Mononuclear cell (primary cell): ENCODE measurements around the gene SELENOI. TPM values are rescaled to one million over a fixed set of nuclear protein-coding genes. Genes with fewer than 3 reads are reported as not detected.
"Not testable (repeated sequence)": the region's sequence is repeated elsewhere in the genome, so short reads cannot be mapped to it uniquely, and the experiment has no call there.

Experiments used
- H3K27me3 ChIP-seq: 2 replicates; pipeline ENCODE4 v1.6.0; 2011; ENCODE audit warnings: low read length, control low read depth; ENCODE audit not compliant: insufficient read depth
- H3K4me1 ChIP-seq: 2 replicates; pipeline ENCODE4 v1.5.1; 2011; ENCODE audit warnings: mild to moderate bottlenecking, low read length, control low read depth; ENCODE audit not compliant: insufficient read depth
- H3K4me3 ChIP-seq: 2 replicates; pipeline ENCODE4 v1.5.1; 2011; ENCODE audit warnings: mild to moderate bottlenecking, low read length, moderate library complexity
- H3K9me3 ChIP-seq: 2 replicates; pipeline ENCODE4 v1.5.1; 2011; ENCODE audit warnings: low read depth, mild to moderate bottlenecking, control low read depth, low read length
- total RNA-seq: library from RNA; depleted of rRNA; stranded (reverse); fragments of >200 nt; gene quantifications from one replicate; pipeline ENCODE4 v1.2.3, GENCODE V29; 2012

Gene SELENOI
- total RNA-seq, 1 donor, result 27.3 TPM

DNA sequence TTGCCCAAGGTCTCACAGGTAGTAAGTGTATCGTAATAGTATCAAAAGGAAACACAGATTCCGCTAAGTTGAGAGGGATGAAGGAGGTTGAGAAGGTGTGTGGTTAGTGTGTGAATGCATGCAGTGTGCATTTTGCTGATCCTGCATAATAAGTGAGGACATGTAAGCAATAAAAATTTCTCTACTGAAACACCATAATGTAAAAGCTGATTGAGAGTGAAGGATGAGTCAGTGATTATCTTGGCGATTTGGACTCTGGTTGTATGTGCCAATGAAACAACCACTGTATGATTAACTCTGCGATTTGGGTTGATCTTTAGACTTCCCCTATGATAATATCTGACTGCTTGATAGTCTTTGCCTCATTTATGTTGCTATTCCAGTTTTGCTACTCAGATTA is 17.4 kb downstream of the SELENOI start:
- H3K27me3 ChIP-seq, result no peaks in the 10 kb centered on the region
- no peak overlapping the region for H3K4me3 ChIP-seq
- no peaks in the 10 kb centered on the region for H3K9me3 ChIP-seq
- no peaks in the 10 kb centered on the region for H3K4me1 ChIP-seq

DNA sequence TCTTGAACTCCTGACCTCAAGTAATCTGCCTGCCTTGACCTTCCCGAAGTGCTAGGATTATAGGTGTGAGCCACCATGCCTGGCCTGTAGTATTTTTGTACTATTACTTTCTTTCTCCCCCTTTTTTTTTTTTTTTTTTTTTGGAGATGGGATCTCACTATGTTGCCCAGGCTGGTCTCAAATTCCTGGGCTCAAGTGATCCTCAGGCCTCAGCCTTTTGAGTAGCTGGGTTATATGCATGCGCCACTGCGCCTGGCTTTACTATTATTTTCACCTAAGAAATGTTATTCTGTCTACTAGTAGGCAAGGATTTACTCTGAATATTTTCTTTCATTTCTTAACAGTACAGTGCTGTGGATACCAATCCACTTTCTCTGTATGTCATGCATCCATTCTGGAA is 18.0 kb downstream of the SELENOI start:
- H3K4me3 ChIP-seq, result no peak overlapping the region
- H3K4me1 ChIP-seq, result no peaks in the 10 kb centered on the region
- no peaks in the 10 kb centered on the region for H3K9me3 ChIP-seq
- H3K27me3 ChIP-seq, result no peaks in the 10 kb centered on the region

DNA sequence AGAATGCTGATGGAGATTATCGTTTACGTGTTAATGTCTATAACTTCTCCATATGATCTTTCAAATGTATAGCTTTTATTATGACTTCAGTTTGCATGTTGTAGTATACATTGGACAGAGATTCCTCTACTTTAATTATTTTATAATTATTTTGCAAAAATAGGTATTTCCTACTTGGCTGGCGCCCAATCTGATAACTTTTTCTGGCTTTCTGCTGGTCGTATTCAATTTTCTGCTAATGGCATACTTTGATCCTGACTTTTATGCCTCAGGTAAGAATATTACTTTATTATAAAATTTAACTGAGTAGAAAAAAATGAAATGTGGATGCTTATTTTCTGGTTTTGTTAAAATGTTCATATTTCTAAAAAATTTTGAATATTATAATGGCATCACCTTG is 18.7 kb downstream of the SELENOI start:
- no peaks in the 10 kb centered on the region for H3K27me3 ChIP-seq
- no peaks in the 10 kb centered on the region for H3K4me1 ChIP-seq
- no peaks in the 10 kb centered on the region for H3K9me3 ChIP-seq
- H3K4me3 ChIP-seq, result no peak overlapping the region

DNA sequence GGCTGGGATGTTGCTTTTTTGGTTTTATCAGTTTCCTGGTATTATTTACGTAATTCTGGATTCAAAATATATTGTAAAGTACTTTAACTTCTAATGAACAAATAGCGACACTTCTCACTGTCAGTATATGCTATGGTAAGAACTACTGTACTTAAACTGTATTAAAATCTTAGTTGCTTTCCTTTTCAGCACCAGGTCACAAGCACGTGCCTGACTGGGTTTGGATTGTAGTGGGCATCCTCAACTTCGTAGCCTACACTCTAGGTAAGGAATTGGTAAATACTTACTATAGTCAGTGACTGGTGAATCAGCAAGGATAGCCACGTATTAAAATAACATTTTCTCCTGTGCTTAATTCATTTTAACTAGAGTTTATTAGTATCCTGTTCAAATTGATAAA is 21.0 kb downstream of the SELENOI start:
- Histone ChIP-seq H3K27me3 (no peaks in the 10 kb centered on the region), H3K4me1 (no peaks in the 10 kb centered on the region), H3K9me3 (no peaks in the 10 kb centered on the region), H3K4me3 (no peak overlapping the region)

DNA sequence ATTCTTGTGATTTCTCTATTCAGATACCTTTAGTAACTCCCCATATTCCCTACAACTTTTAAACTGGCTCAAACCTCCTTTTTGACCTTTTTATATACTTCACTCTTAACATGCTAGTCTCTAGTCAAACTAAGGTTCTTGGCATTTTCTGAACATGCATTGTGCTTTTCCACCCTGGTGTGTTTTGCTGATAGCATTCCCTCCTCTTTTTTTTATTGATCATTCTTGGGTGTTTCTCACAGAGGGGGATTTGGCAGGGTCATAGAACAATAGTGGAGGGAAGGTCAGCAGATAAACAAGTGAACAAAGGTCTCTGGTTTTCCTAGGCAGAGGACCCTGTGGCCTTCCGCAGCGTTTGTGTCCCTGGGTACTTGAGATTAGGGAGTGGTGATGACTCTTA is 23.7 kb downstream of the SELENOI start:
- not testable (repeated sequence) for H3K4me1 ChIP-seq, H3K27me3 ChIP-seq, H3K4me3 ChIP-seq, H3K9me3 ChIP-seq

DNA sequence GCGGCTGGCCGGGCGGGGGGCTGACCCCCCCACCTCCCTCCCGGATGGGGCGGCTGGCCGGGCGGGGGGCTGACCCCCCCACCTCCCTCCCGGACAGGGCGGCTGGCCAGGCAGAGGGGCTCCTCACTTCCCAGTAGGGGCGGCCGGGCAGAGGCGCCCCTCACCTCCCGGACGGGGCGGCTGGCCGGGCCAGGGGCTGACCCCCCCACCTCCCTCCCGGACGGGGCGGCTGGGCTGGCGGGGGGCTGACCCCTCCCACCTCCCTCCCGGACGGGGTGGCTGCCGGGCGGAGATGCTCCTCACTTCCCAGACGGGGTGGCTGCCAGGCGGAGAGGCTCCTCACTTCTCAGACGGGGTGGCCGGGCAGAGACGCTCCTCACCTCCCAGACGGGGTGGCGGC is 25.0 kb downstream of the SELENOI start:
- not testable (repeated sequence) for H3K4me3 ChIP-seq, H3K9me3 ChIP-seq, H3K4me1 ChIP-seq, H3K27me3 ChIP-seq

DNA sequence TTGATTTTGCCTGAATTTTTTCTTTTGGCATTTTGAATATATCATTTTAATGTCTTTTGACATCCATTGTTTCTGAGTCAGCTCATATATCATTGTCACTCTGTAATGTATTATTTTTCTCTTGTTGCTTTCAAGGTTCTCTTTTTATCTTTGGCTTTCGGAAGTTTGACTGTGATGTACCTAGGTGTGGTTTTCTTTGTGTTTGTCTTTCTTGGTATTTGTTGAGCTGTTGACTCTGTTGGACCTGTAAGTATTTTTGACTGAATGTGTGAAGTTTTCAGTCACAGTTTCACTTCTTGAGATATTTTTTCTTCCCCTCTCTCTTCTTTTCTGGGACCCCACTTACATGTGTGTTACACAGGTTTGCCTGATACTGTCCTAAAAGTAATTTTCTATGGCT is 30.9 kb downstream of the SELENOI start:
- no peaks in the 10 kb centered on the region for H3K4me1 ChIP-seq
- no peak overlapping the region for H3K4me3 ChIP-seq
- no peaks in the 10 kb centered on the region for H3K27me3 ChIP-seq
- no peaks in the 10 kb centered on the region for H3K9me3 ChIP-seq

DNA sequence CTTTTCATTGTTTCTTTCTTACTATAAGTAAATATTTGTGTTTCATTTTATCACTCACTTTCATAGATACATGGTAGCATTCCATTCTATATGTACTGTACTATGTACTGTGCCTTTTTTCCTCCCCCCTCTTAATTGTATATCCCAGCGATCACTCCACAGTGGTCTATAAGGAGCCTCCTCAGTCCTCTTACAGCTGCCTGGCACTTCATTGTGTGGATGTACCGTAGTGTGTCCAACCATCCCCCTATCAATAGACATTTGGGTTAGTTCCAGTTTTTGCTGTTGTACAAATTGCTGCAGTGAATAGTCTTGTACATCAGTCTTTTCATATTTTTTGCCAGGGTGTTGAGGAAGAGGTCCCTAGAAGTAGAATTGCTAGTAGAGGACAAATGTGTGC is 34.3 kb downstream of the SELENOI start:
- Histone ChIP-seq H3K9me3 (no peaks in the 10 kb centered on the region), H3K4me1 (peaks cover 3% of the 10 kb centered on the region), H3K27me3 (no peaks in the 10 kb centered on the region), H3K4me3 (no peak overlapping the region)

DNA sequence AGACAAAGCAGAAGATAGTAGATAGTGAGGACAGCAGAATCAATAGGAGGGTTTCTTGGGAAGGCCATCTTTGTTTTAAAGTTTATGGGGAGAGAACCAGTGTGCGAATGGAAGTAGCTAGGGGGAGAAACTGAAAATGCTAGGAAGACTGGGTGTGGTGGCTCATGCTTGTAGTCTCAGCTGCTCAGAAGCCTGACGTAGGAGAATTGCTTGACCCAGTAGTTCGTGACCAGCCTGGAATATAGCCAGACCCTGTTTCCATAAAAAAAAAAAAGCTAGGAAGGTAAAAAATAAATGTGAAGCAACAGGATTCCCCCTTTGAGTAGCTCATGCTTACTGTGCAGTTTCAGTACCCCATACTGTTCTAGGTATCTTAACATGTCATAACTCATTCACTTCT is 36.6 kb downstream of the SELENOI start:
- Histone ChIP-seq H3K27me3 (no peaks in the 10 kb centered on the region), H3K4me3 (no peak overlapping the region), H3K9me3 (no peaks in the 10 kb centered on the region), H3K4me1 (peaks cover 3% of the 10 kb centered on the region)

DNA sequence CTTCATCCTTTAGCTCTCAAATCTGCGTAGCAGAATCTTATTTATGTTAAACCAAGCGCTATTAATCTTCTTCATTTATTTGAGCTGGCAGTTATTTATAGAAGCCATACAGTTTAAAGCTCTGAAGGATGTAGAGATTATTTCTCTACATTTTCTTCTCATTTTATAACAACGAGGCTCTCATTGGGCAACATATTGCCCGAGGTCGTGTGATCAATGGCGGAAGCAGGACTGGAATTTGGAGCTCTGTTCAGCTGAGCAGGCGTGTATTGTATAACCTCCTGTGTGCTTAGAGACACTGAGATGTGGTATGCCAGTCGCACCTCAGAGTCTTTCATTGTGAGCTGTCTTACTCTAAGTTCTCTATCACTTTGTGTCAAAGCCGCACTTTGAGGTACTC is 38.2 kb downstream of the SELENOI start:
- Histone ChIP-seq H3K4me3 (no peak overlapping the region), H3K27me3 (no peaks in the 10 kb centered on the region), H3K4me1 (peaks cover 3% of the 10 kb centered on the region), H3K9me3 (no peaks in the 10 kb centered on the region)

DNA sequence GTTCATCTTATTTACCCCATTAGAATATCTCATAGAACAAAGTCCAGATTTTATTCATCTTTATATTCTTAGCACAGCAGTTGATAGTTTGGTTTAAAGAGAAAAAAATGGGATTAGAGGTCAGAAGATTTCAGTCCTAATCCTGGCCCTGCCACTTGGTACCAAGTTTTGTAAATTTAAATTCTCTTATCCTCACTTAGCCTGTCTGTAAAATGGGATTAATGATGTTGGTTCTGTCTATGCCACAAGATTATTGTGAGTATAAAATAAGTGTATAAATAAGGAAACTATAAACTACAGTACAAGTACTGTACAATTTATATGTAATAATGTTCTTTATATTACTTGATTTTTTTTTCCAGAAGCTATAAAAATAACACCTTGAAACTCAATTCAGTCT is 38.7 kb downstream of the SELENOI start:
- Histone ChIP-seq H3K9me3 (no peaks in the 10 kb centered on the region), H3K4me3 (no peak overlapping the region)

DNA sequence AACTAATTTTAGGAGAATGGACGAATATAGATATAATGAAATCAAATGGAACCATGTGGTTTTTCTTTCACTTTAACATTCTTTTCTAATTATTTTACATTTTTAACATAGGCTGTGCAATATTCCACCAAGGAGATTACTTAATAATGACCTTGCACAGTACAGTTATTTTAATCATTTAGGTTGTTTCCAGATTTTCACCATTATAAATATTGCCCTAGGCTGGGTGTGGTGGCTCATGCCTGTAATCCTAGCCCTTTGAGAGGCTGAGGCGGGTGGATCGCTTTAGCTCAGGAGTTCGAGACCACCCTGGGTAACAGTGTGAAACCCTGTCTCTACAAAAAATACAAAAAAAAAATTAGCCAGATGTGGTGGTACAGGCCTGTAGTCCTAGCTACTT is 41.2 kb downstream of the SELENOI start:
- H3K4me1 ChIP-seq, result peaks cover 3% of the 10 kb centered on the region
- H3K27me3 ChIP-seq, result no peaks in the 10 kb centered on the region
- H3K4me3 ChIP-seq, result no peak overlapping the region
- no peaks in the 10 kb centered on the region for H3K9me3 ChIP-seq

More for the DNA sequence above, 38.7 kb downstream of the SELENOI start:
- Histone ChIP-seq H3K27me3 (no peaks in the 10 kb centered on the region), H3K4me1 (peaks cover 3% of the 10 kb centered on the region)

DNA sequence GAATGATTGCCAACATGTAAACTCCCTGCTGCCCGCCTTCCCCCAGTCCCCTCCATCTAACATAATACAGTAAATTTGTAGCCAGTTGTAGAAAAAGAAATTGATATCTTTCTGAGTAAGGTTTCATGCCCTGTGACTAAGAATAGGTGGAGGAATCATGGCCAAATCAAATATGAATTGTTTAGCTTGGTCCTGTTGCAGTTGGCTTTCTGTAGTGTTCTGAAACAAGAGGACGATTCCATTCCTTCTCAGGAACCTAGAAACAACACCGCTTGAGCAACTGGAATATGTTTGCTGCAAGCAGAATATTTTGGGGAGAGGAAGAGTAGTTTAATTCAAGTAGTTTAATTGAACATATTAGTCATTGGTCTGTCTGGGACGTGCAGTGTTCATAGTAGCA is 48.8 kb downstream of the SELENOI start:
- H3K4me3 ChIP-seq, result no peak overlapping the region
- no peaks in the 10 kb centered on the region for H3K9me3 ChIP-seq
- H3K27me3 ChIP-seq, result no peaks in the 10 kb centered on the region
- H3K4me1 ChIP-seq, result no peaks in the 10 kb centered on the region

DNA sequence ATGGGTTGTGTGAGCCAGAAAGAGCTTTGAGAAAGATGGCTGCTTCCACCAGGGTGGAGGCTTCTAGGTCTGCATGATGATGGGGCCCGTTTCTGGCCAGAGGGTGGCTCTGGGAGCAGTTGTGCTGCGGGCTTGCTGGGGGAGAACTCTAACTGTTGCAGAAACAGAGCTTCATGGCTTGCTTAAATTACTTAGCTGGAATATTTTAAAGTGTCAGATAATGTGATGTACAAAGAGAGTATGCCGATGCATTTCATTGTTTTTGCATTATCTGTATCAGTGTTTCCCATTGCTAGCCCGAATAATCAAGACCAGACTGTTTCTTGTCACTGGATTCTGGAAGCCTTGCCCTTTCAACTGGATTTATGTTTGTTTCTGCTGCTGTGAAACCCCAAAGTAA is 49.5 kb downstream of the SELENOI start:
- no peaks in the 10 kb centered on the region for H3K27me3 ChIP-seq

DNA sequence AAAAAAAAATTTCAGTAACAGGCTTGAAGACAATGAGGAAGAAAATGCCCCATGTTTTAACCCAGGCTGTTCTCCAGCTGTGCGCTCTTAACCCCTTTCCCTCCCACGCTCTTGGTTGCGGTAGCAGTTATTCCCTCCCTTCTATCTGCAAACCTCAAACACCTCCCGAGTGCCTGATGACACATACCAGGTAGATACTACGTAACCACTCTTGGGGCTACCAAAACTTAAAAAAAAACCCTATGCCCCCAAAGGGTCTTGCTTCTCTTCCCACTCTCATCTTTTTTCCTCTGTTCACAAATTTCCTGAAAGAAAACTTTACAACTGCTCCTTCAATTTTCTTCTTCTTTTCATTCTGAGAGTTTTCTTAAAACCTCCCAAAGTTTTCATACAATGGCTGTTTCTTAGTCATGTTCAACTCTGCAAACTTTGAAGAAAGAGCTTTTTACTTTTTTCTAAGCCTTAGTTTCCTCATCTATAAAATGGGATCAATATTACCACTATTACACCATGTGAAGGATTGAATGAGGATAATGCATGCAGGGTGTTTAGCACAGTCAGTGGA is 50.9 kb downstream of the SELENOI start:
- H3K4me1 ChIP-seq, result no peaks in the 10 kb centered on the region
- no peak overlapping the region for H3K4me3 ChIP-seq
- H3K9me3 ChIP-seq, result no peaks in the 10 kb centered on the region
- H3K27me3 ChIP-seq, result peaks cover 2% of the 10 kb centered on the region

More for the DNA sequence above, 49.5 kb downstream of the SELENOI start:
- Histone ChIP-seq H3K4me1 (no peaks in the 10 kb centered on the region), H3K4me3 (no peak overlapping the region), H3K9me3 (no peaks in the 10 kb centered on the region)

DNA sequence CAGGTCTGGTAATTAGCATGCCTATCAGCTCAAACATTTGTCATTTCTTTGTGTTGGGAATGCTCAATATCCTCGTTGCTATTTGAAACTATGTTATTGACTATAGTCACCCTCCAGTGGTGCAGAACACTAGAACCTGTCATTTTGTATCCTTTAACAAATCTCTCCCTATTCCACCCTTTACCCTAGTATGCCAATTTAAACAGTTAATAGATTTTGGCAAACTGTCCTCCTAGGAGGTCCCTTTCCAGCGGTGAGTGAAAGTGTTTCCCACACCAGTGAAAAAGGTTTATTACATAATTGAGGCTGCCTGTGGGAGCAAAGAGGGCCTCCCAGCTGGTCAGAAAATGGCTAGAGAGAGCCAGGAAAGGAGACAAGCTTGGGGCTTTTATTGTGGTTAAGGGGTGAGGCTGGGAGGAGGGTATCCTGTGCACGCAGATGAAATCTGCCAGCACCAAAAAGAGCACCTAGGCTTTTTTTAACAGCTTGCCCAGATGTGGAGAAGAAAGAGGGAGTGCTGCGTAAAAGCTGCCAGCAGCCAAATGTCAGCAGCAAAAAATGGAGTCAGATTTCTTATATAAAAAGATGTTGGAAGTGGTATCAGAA is 53.9 kb downstream of the SELENOI start:
- H3K4me1 ChIP-seq, result no peaks in the 10 kb centered on the region
- H3K4me3 ChIP-seq, result no peak overlapping the region
- peaks cover 9% of the 10 kb centered on the region for H3K27me3 ChIP-seq
- H3K9me3 ChIP-seq, result no peaks in the 10 kb centered on the region
